Adrenal gland (tissue), 12 donors: Measurements from ENCODE around the gene NMRAL1. TPM values are rescaled to one million over a fixed set of nuclear protein-coding genes. Genes with fewer than 3 reads are reported as not detected.

Experiments used
- DNase-seq, 7 donors: peaks; one replicate each; pipeline ENCODE4 v3.0.0-alpha.2; 2019 to 2020
- H3K27ac ChIP-seq, 5 donors: fragments of 200-600 bp; sonication (generic) in 4 of 5; 1 replicate in 3 of 5; 2 replicates in 2 of 5; pipeline versions ENCODE4 v1.5.1 to v1.8.0; 2016 to 2020; ENCODE audit warnings: mild to moderate bottlenecking in 1 of 5
- H3K27me3 ChIP-seq: fragments of 200-600 bp; 2 replicates; pipeline ENCODE4 v1.8.0; 2021
- H3K36me3 ChIP-seq, 2 donors: fragments of 200-600 bp; replicated peaks in 1 of 2; 1 replicate in 1 of 2; 2 replicates in 1 of 2; pipeline versions ENCODE4 v1.5.1 to v1.8.0; 2018 to 2022
- H3K4me1 ChIP-seq, 2 donors: fragments of 200-600 bp; replicated peaks in 1 of 2; 1 replicate in 1 of 2; 2 replicates in 1 of 2; pipeline versions ENCODE4 v1.5.1 to v1.8.0; 2018 to 2021
- H3K4me3 ChIP-seq, 4 donors: fragments of 200-600 bp; sonication (generic) in 3 of 4; one replicate each; pipeline ENCODE4 v1.5.1; 2016 to 2018
- H3K9me3 ChIP-seq, 3 donors: fragments of 200-600 bp; sonication (generic) in 1 of 3; replicated peaks in 1 of 3; 1 replicate in 2 of 3; 2 replicates in 1 of 3; pipeline versions ENCODE4 v1.5.1 to v1.8.0; 2016 to 2021
- CTCF ChIP-seq, 6 experiments: fragments of 450-650 bp in 4 of 6; fragments of 200-600 bp in 2 of 6; sonication (generic) in 1 of 6; IDR thresholded peaks; 1 replicate in 5 of 6; 2 replicates in 1 of 6; pipeline versions ENCODE4 v1.5.1 to v1.8.0; 2016 to 2021; ENCODE audit warnings: antibody characterized with exemption in 6 of 6, mild to moderate bottlenecking in 2 of 6, moderate library complexity in 1 of 6
- POLR2A ChIP-seq, 2 donors: fragments of 450-650 bp; IDR thresholded peaks; one replicate each; pipeline ENCODE4 v1.6.1; 2017; ENCODE audit warnings: antibody characterized with exemption in 2 of 2, mild to moderate bottlenecking in 2 of 2, moderate library complexity in 1 of 2
- WGBS, 4 donors: extraction: QIAGEN DNeasy Blood & Tissue Kit in 2 of 4; methylation state at CpG; one replicate each; pipeline versions ENCODE4 v1.1.5 to v1.1.7; 2013 to 2017; 5-methylcytosine and 5-hydroxymethylcytosine counted together
- intact Hi-C, 2 donors: fragments of 100-400 bp; cut with DNase I; formaldehyde crosslinking; loops; one replicate each; pipeline versions ENCODE4 v1.14.1 to v1.15.0; 2022 to 2023
- polyA plus RNA-seq, 3 donors: library from polyadenylated mRNA; stranded (reverse); fragments of 200-250 nt in 2 of 3; fragments of 350-450 nt in 1 of 3; fragmentation: Illumina TruSeq in 1 of 3; extraction: RNeasy Lipid Tissue Mini Kit (QIAGEN cat#74804) in 1 of 3; gene quantifications; one replicate each; pipeline ENCODE4 v1.2.3, GENCODE V29; 2013 to 2014
- total RNA-seq, 9 donors: library from RNA; depleted of rRNA in 4 of 9; stranded (reverse); fragments of >200 nt in 4 of 9; fragments of 120-200 nt in 1 of 9; fragmentation: NEBNext Ultra II Directional in 1 of 9; extraction: Animal tissue kit (Norgen Biotek cat#: 25700) in 1 of 9; gene quantifications; one replicate each; pipeline versions ENCODE4 v1.1.0 to v1.2.4, GENCODE V29; 2013 to 2023
- donor health status: healthy with polysubstance abuse.
- donor health status: Bipolar disorder and iron deficiency.
- donor health status: DM: yes; HTN: yes; CAD: no.
- donor health status: DM: no; HTN: no; CAD: no.
- donor health status: DM: no; HTN: no; CAD: no.
- donor health status: DM: yes; HTN: yes; CAD: no.

The NMRAL1 gene
- total and polyA plus RNA-seq, 12 donors = 35.0 to 139 (median 79.7) TPM

DNA sequence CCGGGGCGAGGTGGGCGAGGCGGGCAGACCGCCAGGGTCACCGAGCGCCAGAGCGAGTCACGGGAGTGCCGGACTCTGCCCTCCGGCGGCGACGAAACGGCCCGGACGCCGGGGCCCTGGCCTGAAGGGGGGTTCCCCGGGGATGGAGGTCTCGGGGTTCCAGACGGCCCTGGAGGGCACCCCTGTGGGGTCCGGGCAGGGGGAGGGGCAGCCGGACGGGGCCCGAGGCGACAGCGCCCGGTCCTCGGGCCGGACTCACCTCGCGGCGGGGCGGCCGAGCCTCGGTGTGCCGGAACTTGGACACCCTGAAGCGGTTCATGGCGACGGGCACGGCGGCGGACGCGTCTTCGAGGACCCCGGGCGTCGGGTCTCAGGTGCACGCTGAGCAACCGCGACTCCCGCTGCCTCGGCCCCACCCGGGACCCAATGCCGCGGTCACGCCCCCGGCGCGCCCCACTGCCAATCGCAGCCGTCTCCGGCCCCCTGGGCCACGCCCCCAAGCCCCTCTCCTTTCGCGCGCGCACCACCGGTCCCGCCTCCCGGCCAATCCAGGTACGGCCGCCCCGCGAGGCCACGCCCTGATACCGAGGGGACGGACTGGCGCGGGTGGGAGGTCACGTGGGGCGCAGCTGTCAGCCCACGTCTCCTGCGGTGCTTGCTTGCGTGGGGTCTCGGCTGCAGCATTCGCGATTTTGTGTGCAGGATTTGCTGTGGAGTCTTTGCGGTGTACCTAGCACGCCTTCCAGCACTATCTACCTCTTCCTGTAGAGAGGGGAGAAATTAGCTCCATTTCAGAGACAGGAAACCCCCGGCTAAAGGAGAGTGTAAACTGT, 58.0 kb downstream of the NMRAL1 start, which contains the start of gene CORO7:
CORO7 (minus strand) TSS at position 397 of the 833 bp plus-strand sequence; CDS start at position 319, 78 bp downstream.
- Histone ChIP-seq H3K27me3 (no peaks in the 10 kb centered on the region), H3K9me3 (no peaks in the 10 kb centered on the region), H3K36me3 (peaks cover 0 to 7% of the 10 kb centered on the region in 2 donors), H3K27ac (peak within 1 kb of the TSS; percentile 14 to 84 (median 79)), H3K4me3 (peak within 1 kb of the TSS; percentile 29 to 93 (median 50)), H3K4me1 (peaks cover 19 to 37% of the 10 kb centered on the region in 2 donors)
- intact Hi-C loops = no loop called here
- peak; percentile 94 to 98 (median 96) for DNase-seq
- 0% methylated on average over 4 to 92 of the region's 92 CpGs for WGBS, 4 donors
- TF ChIP-seq CTCF (IDR thresholded peaks at IDR 0.05) = peak in 3 of 6 experiments; percentile 16 to 47 (median 17)
- TF ChIP-seq POLR2A (IDR thresholded peaks at IDR 0.05) = peak; percentile 55 to 71

DNA sequence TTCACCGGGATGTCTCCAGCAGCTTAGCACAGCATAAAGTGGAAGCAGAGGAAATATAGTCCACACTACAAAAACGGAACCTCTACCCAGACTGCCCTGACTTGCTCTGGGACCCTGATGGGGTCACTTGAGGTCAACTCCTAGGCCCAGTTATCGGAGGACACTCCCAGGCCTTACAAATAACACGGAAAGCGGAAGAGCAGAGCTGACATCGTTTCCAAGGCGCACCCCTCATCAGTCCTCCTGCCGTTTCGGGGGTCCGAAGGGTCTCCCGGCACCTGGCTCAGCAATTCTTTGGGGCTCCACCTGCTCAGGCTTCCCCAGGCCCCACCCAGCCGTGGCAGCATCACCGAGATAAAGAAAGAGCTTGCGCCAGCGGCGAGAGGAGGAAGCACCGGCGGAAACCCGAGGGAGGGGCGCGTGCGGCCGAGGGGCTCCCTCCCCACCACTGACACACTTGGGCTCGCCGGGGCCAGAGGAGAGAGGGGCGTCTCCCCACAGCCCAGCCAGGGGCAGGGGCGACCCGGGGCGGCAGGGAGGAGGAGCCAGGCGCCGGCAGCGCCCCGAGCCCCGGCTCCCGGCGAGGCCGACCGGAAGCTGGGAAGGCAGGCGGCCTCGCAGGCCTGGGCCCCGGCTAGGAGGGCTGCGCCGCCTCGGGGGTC, 58.8 kb downstream of the NMRAL1 start:
- Histone ChIP-seq H3K27me3 (no peaks in the 10 kb centered on the region), H3K36me3 (peaks cover 0 to 7% of the 10 kb centered on the region in 2 donors), H3K4me3 (peak overlapping the region; percentile 29 to 93 (median 50)), H3K9me3 (no peaks in the 10 kb centered on the region), H3K27ac (peak overlapping the region; percentile 14 to 84 (median 79)), H3K4me1 (peaks cover 19 to 42% of the 10 kb centered on the region in 2 donors)
- 2 to 6% (median 2%) methylated on average over 11 to 44 of the region's 44 CpGs for WGBS, 4 donors
- TF ChIP-seq CTCF (IDR thresholded peaks at IDR 0.05) (peak in 2 of 6 experiments; percentile 9 to 22), POLR2A (IDR thresholded peaks at IDR 0.05) (peak in 1 of 2 donors; percentile 43)
- DNase-seq = peak; percentile 44 to 78 (median 60)
- intact Hi-C loops = no loop called here

DNA sequence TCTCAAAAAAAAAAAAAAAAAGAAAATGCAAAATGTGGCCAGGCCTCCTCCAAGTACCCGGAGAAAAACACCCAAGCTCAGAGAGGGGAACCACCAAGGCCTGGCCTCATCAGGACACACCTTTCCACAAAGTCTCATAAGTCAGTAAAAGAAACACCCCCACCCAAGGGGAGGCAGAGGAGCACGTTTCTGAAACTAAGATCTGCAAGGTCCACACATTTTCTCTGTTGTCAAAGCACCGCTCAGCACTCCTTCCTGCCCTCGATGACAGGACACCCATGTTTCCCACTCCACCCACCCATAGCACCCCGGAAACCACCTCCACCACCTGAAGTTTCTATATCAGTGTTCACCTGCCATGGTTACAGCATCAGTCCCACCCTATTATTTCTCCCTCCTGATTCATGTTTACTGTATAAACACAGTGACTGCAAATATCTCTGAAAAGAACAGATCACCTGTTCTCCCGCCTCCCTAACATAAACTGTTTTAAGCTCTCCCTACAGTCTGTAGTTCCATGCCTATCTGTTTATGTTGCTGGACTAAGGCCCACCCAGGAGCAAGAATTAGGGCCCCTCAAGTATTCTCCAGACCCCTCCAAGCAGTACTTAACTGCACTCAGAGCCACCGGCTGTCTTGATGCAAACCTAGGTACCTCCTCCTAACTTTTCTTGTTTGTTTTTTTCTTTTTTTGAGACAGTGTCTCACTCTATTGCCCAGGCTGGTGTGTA, 60.1 kb downstream of the NMRAL1 start:
- Histone ChIP-seq H3K4me1 (peaks cover 13 to 32% of the 10 kb centered on the region in 2 donors), H3K4me3 (no peak overlapping the region), H3K9me3 (no peaks in the 10 kb centered on the region), H3K27me3 (no peaks in the 10 kb centered on the region), H3K27ac (no peak overlapping the region), H3K36me3 (peaks cover 0 to 7% of the 10 kb centered on the region in 2 donors)
- intact Hi-C loops = no loop called here
- no peak for DNase-seq
- 86 to 91% (median 88%) methylated on average over 7 of the region's 7 CpGs for WGBS, 4 donors
- TF ChIP-seq CTCF (IDR thresholded peaks at IDR 0.05) (no peak), POLR2A (IDR thresholded peaks at IDR 0.05) (no peak)
